ENCODE results near the gene POLR2H. TPM values are rescaled to one million over a fixed set of nuclear protein-coding genes. Genes with fewer than 3 reads are reported as not detected.
"Not testable (repeated sequence)": the region's sequence is repeated elsewhere in the genome, so short reads cannot be mapped to it uniquely, and the experiment has no call there.

Gene POLR2H
- polyA plus RNA-seq, 3 donors = 87.2 to 115 (median 91.0) TPM

- DNase-seq (ENCODE audit: extremely low read depth in 1 of 11, low read depth in 9 of 11, low spot score in 4 of 11) = no peak
Observed at GRCh38 chr3:184332370-184333090, 29.0 kb upstream of the POLR2H start.

GRCh38 chr3:184333190-184333589, 28.3 kb upstream of the POLR2H start:
- no peak for DNase-seq (ENCODE audit: extremely low read depth in 1 of 11, low read depth in 9 of 11, low spot score in 4 of 11)

DNA sequence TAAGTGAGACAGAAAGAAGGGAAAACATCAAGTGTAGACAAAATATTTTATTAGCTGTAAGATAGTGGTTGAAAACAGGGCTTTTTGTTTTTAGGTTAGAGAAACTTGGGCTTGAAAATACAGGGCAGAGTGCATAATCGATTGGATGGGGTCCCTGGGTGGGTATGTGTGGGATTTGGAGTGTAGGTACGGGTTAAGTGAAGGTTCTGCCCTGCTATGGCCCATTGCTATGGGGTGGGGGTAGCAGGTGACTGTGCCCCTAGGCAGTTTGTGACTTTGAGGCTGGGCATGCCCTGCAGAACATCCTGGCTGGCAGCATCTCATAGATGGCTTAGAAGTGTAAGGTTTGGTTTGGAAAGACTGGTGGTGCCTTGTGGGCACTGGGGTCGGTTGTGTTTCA, 27.8 kb upstream of the POLR2H start:
- DNase-seq (ENCODE audit: extremely low read depth in 1 of 11, low read depth in 9 of 11, low spot score in 4 of 11) = no peak

GRCh38 chr3:184334470-184335158, 26.9 kb upstream of the POLR2H start:
- DNase-seq (ENCODE audit: extremely low read depth in 1 of 11, low read depth in 9 of 11, low spot score in 4 of 11) = no peak

- no peak for DNase-seq (ENCODE audit: extremely low read depth in 1 of 11, low read depth in 9 of 11, low spot score in 4 of 11)
Observed at GRCh38 chr3:184335291-184335660, 26.2 kb upstream of the POLR2H start.

DNA sequence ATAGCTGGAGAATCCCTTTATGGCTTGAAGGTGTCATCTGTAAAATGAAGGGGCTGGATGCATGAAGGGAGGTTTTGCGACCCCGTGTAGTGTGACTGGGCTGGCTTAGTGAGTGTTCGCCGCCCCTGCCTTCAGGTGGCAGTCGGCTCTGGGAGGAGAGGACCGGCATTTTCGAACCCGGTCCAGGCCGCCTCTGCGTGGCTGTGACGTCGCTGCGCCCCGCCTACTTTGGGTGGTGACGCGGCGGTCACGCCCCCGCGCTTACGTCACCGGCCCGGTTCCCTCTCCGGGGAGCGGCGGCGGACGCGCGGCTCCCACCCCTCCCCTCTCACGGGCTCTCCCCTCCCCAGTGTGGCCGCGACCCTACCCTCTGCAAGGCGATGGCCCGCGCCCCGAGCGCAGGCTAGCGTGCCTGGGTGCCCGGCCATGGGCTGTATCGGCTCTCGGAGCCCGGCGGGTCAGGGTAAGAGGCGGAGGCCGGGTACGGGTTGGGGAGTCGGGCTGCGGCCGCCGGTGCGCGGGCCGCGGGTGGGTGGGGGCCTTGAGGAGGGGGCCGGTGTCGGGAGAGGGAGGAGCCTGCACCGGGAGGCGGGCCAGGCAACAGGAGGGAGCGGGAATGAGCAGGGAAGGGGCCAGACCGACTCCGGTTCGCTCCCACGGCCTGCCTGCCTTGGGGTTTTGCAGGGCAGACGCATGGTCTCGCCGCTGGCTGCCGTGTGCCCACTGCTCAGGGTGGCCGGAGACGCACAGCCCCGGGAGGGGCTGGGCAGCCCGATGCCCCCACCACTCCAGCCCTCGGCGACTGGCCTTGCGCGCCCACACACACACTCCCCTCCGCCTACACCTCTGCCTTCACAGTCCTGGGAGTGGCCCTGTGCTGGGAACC, 25.6 kb upstream of the POLR2H start:
- peak in 8 of 11 donors; percentile 60 to 80 (median 74) for DNase-seq (ENCODE audit: extremely low read depth in 1 of 11, low read depth in 9 of 11, low spot score in 4 of 11)

- DNase-seq (ENCODE audit: extremely low read depth in 1 of 11, low read depth in 9 of 11, low spot score in 4 of 11) = peak in 1 of 11 donors; percentile 37
Observed at GRCh38 chr3:184336547-184337398, 24.7 kb upstream of the POLR2H start.

DNA sequence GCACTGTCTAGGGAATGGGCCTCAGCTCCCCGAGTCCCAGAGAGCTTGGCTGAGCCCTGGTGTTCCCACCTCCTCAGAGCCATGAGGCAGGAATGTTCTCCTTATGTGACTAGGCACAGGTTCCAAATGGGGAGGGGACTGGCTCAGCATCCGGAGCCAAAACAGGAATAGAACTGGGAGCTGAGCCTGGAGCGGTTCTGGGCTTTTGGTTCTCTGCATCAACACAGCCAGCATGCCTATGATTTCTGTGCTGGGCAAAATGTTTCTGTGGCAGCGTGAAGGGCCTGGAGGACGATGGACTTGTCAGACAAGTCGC, 24.2 kb upstream of the POLR2H start, which contains the start of gene FAM131A:
FAM131A (plus strand) TSS at position 202 of the 316 bp plus-strand sequence; CDS start at position 233, 31 bp downstream.
- DNase-seq (ENCODE audit: extremely low read depth in 1 of 11, low read depth in 9 of 11, low spot score in 4 of 11) = no peak

GRCh38 chr3:184337981-184338380, 23.5 kb upstream of the POLR2H start:
- no peak for DNase-seq (ENCODE audit: extremely low read depth in 1 of 11, low read depth in 9 of 11, low spot score in 4 of 11)

DNA sequence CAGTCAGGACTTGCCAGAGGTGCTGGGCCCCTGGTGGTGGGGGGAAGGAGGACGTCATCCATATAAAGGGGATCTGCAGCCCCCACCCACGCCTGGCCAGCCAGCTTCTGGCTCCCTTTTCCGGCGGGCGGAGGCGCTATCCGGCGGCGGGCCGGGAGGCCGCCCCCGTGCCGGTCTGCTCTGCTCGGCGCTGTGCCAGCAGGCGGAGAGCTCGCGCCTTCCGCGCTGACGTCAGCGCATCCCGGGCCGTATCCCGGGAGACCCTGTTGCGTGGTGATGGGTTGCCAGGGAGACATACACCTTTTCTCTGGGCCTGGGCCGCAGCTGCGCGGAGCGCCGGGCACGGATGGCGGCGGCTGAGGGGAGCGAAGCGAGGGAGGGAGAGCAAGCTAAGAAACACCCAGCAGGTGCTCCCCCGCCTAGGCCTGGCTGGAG, 23.0 kb upstream of the POLR2H start:
- peak in 9 of 11 donors; percentile 67 to 80 (median 73) for DNase-seq (ENCODE audit: extremely low read depth in 1 of 11, low read depth in 9 of 11, low spot score in 4 of 11)

DNA sequence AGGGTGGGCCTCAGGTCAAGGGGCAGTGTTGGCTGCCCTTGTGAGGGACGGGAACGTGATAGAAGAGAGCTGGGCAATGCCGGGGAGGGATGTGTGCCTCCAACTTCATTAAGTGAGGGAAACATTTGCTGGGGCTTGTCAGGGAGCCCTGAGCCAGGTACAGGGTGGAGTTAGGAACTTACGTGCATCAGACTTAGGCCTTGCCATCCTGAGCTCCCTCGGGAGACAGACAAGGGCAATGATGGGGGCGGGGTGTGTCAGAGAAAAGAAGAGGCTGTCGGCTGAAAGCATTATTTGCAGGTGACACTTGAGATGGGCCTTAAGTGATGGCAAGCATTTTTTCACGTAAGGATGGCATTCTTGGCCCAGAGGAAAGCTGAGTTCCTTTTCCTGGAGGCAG, 22.5 kb upstream of the POLR2H start:
- no peak for DNase-seq (ENCODE audit: extremely low read depth in 1 of 11, low read depth in 9 of 11, low spot score in 4 of 11)

DNA sequence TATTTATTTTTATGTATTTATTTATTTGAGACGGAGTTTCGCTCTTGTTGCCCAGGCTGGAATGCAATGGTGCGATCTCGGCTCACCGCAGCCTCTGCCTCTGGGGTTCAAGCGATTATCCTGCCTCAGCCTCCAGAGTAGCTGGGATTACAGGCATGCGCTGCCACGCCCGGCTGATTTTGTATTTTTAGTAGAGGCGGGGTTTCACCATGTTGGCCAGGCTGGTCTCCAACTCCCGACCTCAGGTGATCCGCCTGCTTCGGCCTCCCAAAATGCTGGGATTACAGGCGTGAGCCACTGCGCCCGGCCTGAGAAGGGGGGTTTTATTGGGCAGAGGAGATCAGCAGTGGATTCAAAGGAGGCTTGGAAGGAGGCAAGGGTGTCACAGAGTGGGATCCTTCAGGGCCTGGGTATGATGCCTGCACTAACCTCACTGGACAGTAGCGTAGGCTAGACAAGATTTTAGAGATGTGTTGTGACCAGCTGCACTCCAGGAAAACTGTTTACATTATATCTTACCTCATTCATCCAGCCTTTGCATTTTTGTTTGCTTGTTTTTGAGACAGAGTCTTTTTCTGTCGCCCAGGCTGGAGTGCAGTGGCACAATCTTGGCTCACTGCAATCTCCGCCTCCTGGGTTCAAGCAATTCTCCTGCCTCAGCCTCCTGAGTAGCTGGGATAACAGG, 21.9 kb upstream of the POLR2H start:
- not testable (repeated sequence) for DNase-seq (ENCODE audit: extremely low read depth in 1 of 11, low read depth in 9 of 11, low spot score in 4 of 11)

GRCh38 chr3:184341925-184342324, 19.6 kb upstream of the POLR2H start:
- DNase-seq (ENCODE audit: extremely low read depth in 1 of 11, low read depth in 9 of 11, low spot score in 4 of 11) = no peak

GRCh38 chr3:184343200-184343876, 18.2 kb upstream of the POLR2H start:
- no peak for DNase-seq (ENCODE audit: extremely low read depth in 1 of 11, low read depth in 9 of 11, low spot score in 4 of 11)

DNA sequence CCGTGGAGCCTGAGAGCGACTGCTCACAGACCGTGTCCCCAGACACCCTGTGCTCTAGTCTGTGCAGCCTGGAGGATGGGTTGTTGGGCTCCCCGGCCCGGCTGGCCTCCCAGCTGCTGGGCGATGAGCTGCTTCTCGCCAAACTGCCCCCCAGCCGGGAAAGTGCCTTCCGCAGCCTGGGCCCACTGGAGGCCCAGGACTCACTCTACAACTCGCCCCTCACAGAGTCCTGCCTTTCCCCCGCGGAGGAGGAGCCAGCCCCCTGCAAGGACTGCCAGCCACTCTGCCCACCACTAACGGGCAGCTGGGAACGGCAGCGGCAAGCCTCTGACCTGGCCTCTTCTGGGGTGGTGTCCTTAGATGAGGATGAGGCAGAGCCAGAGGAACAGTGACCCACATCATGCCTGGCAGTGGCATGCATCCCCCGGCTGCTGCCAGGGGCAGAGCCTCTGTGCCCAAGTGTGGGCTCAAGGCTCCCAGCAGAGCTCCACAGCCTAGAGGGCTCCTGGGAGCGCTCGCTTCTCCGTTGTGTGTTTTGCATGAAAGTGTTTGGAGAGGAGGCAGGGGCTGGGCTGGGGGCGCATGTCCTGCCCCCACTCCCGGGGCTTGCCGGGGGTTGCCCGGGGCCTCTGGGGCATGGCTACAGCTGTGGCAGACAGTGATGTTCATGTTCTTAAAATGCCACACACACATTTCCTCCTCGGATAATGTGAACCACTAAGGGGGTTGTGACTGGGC, 16.8 kb upstream of the POLR2H start:
- no peak for DNase-seq (ENCODE audit: extremely low read depth in 1 of 11, low read depth in 9 of 11, low spot score in 4 of 11)

- peak in 2 of 11 donors; percentile 46 to 51 for DNase-seq (ENCODE audit: extremely low read depth in 1 of 11, low read depth in 9 of 11, low spot score in 4 of 11)
Observed at GRCh38 chr3:184345317-184346144, 16.0 kb upstream of the POLR2H start.

All from renal cortex interstitium (tissue), 11 donors.